LHCN-M2 (cell line): ENCODE data around the gene PPP1R12B. TPM values are rescaled to one million over a fixed set of nuclear protein-coding genes. Genes with fewer than 3 reads are reported as not detected.
"Not testable (repeated sequence)": the region's sequence is repeated elsewhere in the genome, so short reads cannot be mapped to it uniquely, and the experiment has no call there.

Source experiments
- DNase-seq: peaks from one replicate; pipeline ENCODE4 v3.0.0-alpha.2; 2012; ENCODE audit warnings: low read depth
- total RNA-seq: library from RNA; depleted of rRNA; stranded (reverse); fragments of >200 nt; gene quantifications from 2 replicates; pipeline ENCODE4 v1.2.3, GENCODE V29; 2014

The PPP1R12B gene
- total RNA-seq, 1 experiment from 2014 or later = 9.8 TPM

DNA sequence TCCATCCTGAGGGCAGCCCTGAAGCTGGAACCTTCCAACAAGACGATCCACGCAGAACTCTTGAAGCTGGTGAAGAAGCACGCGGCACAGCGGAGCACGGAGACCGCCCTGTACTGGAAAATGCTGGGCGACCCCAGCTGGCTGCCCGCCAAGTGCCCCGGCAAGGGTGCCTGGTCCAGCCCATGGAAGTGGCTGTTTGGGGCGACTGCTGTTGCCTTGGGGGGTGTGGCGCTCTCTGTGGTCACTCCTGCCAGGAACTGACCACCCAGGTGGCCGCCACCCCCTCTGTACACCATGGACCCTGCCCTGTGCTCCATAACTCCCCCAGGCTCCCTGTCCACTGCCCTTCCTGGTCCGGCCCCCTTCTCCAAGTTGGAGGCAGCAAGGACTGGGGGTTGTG lies 90.8 kb downstream of the PPP1R12B start:
- no peak for DNase-seq

DNA sequence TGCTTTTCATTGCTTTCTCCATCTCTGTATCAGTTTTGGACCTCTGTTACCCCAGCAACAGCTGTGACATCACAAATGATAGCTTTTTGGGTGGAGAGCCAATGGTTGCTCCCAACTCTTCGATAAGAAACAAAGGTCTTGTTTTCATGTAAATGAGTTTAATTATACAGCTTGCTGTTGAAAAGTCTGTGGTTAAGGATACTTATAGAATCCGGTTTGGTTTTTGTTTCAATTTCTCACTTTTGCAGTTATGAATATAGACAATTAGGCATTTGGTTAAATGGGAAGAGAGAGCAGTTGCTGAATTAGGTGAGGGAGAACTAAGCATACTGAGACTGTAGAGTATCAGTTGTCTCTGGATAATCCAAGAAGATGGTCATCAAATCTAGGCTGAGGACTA lies 99.6 kb downstream of the PPP1R12B start:
- DNase-seq = not testable (repeated sequence)

DNA sequence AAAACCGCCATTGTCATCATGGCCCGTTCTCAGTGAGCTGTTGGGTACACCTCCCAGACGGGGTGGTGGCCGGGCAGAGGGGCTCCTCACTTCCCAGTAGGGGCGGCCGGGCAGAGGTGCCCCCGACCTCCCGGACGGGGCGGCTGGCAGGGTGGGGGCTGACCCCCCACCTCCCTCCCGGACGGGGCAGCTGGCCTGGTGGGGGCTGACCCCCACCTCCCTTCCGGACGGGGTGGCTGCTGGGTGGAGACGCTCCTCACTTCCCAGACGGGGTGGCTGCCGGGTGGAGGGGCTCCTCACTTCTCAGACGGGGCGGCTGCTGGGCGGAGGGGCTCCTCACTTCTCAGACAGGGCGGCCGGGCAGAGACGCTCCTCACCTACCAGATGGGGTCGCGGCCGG lies 103.1 kb downstream of the PPP1R12B start:
- DNase-seq = not testable (repeated sequence)

DNA sequence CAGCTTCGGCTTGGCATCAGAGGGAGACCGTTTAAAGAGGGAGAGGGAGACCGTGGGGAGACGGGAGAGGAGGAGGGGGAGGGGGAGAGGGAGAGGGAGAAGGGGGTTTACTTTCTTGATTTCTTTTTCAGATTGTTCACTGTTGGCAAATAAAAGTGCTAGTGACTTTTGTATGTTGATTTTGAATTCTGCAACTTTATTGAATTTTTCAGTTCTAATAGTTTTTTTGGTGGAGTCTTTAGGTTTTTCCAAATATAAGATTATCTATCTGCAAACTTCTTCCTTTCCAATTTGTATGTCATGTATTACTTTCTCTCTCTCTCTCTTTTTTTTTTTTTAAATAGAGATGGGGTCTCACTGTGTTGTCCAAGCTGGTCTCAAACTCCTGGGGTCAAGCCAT lies 104.0 kb downstream of the PPP1R12B start:
- no peak for DNase-seq

GRCh38 chr1:202456372-202457169 lies 108.1 kb downstream of the PPP1R12B start:
- peak; percentile 61 for DNase-seq

DNA sequence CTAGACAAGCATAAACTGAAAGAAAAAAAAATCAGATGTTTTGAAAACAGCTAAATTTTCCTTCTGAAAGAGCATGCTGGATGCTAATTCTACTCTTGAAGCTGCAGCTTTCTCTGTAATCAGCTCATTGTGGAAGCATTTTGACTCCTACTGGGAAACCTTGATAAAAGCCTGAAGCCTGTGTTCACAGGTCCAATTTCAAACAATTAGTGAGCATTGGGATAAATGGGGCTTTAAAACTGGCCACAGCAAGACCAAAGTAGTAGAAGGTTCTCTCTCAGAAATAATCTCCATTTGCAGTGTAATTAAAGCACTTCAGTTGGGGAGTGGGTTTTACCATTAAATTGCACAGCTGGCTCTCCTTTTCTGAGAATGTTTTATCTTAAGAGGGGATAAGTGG lies 110.2 kb downstream of the PPP1R12B start:
- DNase-seq = not testable (repeated sequence)

GRCh38 chr1:202459470-202460142 lies 111.1 kb downstream of the PPP1R12B start:
- DNase-seq = peak; percentile 84

- DNase-seq = peak; percentile 89
These were observed 111.6 kb downstream of the PPP1R12B start for GRCh38 chr1:202460143-202460495.

- no peak for DNase-seq
These were observed 114.0 kb downstream of the PPP1R12B start for GRCh38 chr1:202462342-202463076.

DNA sequence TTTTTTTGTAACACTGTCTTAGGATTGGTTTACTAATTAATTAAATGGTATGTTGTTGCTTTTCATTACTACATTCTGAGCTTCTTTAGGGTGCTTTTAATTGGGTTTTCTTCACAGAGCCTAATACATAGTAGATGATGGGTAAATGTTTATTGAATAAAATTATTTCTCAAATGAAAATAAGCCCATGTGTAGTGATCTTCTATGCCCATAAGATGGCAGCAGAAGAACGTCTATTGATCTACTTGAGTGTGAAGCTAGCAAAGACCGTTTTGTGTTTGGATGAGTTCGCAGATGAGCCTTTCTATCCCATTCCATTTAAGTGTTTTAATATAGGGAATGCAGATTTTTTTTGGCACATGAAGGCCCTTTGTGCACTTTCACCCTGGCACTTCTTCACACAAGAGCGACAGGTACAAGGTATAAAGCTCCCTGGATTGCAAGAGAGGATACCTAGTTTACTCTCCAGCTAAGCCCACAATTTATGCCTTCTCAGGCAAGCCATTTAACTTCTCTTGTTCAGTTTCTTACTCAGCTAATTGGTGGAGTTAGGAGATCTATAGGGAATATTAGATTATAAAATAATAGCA lies 115.7 kb downstream of the PPP1R12B start:
- DNase-seq = not testable (repeated sequence)

- not testable (repeated sequence) for DNase-seq
These were observed 117.3 kb downstream of the PPP1R12B start for GRCh38 chr1:202465644-202466270.

- not testable (repeated sequence) for DNase-seq
These were observed 117.8 kb downstream of the PPP1R12B start for GRCh38 chr1:202466339-202466738.

GRCh38 chr1:202467381-202467780 lies 118.9 kb downstream of the PPP1R12B start:
- DNase-seq = not testable (repeated sequence)

GRCh38 chr1:202468695-202469094 lies 120.2 kb downstream of the PPP1R12B start:
- DNase-seq = not testable (repeated sequence)

- not testable (repeated sequence) for DNase-seq
These were observed 120.6 kb downstream of the PPP1R12B start for GRCh38 chr1:202469123-202469522.

GRCh38 chr1:202471246-202471645 lies 122.7 kb downstream of the PPP1R12B start:
- DNase-seq = no peak

GRCh38 chr1:202472347-202473124 lies 124.0 kb downstream of the PPP1R12B start:
- not testable (repeated sequence) for DNase-seq

DNA sequence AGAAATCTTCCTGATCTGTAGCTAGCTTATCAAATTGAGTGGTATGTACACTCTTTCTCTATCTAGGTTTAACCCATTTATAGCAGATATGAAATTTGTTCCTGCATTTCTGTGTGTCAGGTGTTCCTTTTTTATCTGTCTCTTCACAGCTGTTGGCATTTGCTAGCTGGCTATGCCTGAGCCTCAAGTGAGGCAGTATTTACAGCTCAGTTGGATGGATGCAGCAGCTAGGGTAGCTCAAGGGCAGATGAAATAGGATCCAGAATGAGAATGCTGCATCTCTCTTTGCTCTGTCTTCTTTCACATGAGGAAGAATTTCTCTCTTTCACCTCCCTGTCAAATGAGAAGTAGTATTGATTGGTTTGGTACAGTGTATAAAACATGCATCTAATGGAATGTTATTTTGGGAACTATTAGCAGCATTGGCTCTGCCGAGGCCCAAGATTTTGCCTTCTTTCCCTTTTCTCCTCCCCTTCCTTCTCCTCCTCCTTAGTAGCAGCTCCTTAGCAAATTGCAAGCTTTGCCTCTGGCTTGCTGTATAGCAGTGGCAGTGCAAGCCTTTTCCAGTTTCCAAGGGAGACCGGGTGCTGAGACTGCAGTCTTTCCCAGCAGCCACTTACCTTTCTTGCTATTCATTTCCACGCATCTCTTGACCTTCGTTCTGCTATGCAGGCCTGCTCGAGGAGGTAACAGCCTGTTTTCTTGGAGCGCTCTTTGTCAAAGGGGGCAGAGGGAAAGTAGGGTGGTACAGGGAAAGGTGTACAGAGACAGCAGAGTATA lies 125.0 kb downstream of the PPP1R12B start:
- not testable (repeated sequence) for DNase-seq

GRCh38 chr1:202479661-202480060 lies 131.2 kb downstream of the PPP1R12B start:
- DNase-seq = not testable (repeated sequence)

- peak; percentile 26 for DNase-seq
These were observed 132.1 kb downstream of the PPP1R12B start for GRCh38 chr1:202480640-202481039.
